ENCODE measurements around the gene PDCD7. TPM values are rescaled to one million over a fixed set of nuclear protein-coding genes. Genes with fewer than 3 reads are reported as not detected.
A peak's percentile ranks its signal among the peaks of the same experiment; 100 is the strongest.

PDCD7 gene
- total RNA-seq, 1 experiment from 2014 or later = 31.6 TPM

DNA sequence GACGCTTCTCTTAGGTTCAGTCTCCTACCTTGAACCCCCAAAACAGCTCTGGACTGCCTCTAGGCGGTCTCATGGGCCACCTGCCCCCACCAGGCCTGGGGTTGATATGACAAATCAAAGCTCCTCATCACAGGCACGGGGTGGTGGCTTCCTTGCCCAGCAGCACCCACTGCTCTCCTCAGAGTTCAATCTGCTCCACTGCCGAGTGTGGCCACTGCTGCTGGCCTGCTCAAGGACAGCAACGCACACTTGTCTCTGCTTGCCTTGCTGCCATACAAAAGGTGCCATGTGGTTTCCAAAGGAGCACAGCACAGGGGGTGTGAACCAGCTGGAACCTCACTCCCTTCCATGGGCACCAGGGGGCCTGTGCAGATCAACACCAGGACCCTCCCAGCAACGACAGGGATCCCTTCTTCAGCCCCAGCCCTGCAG is 46.9 kb downstream of the PDCD7 start:
- peak; percentile 65 for ATAC-seq
- intact Hi-C loops (cut with micrococcal nuclease) = loop anchor here (1.0 kb wide), 1 partner anchor 32 kb away; no protein-coding TSS in a partner anchor

DNA sequence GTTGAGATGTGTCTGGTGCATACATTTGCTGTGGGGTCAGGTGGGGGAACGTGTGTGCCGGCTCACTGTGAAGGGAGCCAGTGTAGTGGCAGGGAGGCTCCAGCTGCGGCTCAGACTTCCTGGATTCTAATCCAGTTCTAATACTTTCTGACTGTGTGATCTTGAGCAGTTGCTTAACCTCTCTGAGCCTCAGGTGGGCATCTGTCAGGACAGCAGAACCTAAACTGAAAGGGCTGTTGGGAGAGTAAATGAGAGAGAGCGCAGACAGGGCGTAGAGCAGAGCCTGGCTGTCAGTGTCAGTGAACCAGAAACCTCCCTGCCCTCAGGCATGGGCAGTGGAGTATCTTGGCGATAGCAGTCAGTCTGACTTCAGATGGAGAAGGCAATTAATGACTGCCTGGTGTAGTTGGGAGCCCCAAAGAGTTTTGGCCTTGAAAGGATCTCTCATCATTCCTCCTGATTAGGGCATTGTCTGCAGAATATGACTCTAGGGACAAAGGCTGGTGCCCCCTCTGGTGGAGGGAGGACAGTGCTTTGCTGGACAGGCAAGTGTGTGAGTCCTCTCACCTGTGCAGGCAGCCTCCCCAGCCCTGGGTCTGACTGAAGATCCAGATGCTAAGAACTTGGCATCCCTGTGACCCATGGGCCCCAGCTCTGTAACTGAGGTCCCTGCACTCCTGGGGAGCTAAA is 47.5 kb downstream of the PDCD7 start:
- no peaks in the 10 kb centered on the region for H3K9me2 ChIP-seq (ENCODE audit: insufficient read depth)
- H3K4me3 ChIP-seq (replicated peaks in 1 of 2; ENCODE audit: low read depth in 1 of 2, low read length in 2 of 2) = no peak overlapping the region
- POLR2A ChIA-PET = interaction anchor here (1.7 kb wide), 1 partner anchor 9 kb away, joined by 3 read pairs; no protein-coding TSS in a partner anchor
- H3K27ac ChIP-seq (ENCODE audit: low read depth, low read length) = no peak overlapping the region
- ATAC-seq = peak; percentile 91
- DNase-seq (ENCODE audit: low read depth, low spot score) = peak; percentile 49
- H2AFZ ChIP-seq (ENCODE audit: low read depth, low read length, poor library complexity, severe bottlenecking) = no peak overlapping the region
- TF ChIP-seq, protein P1, sequence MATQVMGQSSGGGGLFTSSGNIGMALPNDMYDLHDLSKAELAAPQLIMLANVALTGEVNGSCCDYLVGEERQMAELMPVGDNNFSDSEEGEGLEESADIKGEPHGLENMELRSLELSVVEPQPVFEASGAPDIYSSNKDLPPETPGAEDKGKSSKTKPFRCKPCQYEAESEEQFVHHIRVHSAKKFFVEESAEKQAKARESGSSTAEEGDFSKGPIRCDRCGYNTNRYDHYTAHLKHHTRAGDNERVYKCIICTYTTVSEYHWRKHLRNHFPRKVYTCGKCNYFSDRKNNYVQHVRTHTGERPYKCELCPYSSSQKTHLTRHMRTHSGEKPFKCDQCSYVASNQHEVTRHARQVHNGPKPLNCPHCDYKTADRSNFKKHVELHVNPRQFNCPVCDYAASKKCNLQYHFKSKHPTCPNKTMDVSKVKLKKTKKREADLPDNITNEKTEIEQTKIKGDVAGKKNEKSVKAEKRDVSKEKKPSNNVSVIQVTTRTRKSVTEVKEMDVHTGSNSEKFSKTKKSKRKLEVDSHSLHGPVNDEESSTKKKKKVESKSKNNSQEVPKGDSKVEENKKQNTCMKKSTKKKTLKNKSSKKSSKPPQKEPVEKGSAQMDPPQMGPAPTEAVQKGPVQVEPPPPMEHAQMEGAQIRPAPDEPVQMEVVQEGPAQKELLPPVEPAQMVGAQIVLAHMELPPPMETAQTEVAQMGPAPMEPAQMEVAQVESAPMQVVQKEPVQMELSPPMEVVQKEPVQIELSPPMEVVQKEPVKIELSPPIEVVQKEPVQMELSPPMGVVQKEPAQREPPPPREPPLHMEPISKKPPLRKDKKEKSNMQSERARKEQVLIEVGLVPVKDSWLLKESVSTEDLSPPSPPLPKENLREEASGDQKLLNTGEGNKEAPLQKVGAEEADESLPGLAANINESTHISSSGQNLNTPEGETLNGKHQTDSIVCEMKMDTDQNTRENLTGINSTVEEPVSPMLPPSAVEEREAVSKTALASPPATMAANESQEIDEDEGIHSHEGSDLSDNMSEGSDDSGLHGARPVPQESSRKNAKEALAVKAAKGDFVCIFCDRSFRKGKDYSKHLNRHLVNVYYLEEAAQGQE (IDR thresholded peaks at IDR 0.05; ENCODE audit: low read depth) = no peak
- no peak for TF ChIP-seq POLR2A (IDR thresholded peaks at IDR 0.05; ENCODE audit: borderline replicate concordance, extremely low read depth, insufficient read depth, insufficient read length)
- TF ChIP-seq, protein P2, sequence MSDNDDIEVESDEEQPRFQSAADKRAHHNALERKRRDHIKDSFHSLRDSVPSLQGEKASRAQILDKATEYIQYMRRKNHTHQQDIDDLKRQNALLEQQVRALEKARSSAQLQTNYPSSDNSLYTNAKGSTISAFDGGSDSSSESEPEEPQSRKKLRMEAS (IDR thresholded peaks at IDR 0.05) = no peak
- peak; percentile 70 for TF ChIP-seq RAD21 (IDR thresholded peaks at IDR 0.05; ENCODE audit: low read depth)
- TF ChIP-seq YY1 (IDR thresholded peaks at IDR 0.05; ENCODE audit: extremely low read depth, insufficient replicate concordance, low read depth, low read length) = no peak
- TF ChIP-seq, protein P3, sequence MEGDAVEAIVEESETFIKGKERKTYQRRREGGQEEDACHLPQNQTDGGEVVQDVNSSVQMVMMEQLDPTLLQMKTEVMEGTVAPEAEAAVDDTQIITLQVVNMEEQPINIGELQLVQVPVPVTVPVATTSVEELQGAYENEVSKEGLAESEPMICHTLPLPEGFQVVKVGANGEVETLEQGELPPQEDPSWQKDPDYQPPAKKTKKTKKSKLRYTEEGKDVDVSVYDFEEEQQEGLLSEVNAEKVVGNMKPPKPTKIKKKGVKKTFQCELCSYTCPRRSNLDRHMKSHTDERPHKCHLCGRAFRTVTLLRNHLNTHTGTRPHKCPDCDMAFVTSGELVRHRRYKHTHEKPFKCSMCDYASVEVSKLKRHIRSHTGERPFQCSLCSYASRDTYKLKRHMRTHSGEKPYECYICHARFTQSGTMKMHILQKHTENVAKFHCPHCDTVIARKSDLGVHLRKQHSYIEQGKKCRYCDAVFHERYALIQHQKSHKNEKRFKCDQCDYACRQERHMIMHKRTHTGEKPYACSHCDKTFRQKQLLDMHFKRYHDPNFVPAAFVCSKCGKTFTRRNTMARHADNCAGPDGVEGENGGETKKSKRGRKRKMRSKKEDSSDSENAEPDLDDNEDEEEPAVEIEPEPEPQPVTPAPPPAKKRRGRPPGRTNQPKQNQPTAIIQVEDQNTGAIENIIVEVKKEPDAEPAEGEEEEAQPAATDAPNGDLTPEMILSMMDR (IDR thresholded peaks at IDR 0.05 in 2 of 3, conservative IDR thresholded peaks at IDR 0.05 in 1 of 3; ENCODE audit: borderline replicate concordance in 1 of 3, insufficient read depth in 1 of 3, low read depth in 2 of 3, low read length in 2 of 3) = peak; percentile 66 to 84 (median 69)
- no peak for TF ChIP-seq SIN3A (IDR thresholded peaks at IDR 0.05; ENCODE audit: low read depth)
- no peak for TF ChIP-seq ELF1 (IDR thresholded peaks at IDR 0.05; ENCODE audit: borderline replicate concordance, low read depth)
- TF ChIP-seq TCF7L2 (IDR thresholded peaks at IDR 0.05; ENCODE audit: borderline replicate concordance, extremely low read depth, insufficient read depth, insufficient read length) = no peak
- H3K9ac ChIP-seq (ENCODE audit: low read length) = no peak overlapping the region
- H3K79me2 ChIP-seq (ENCODE audit: insufficient read depth, low read length) = no peaks in the 10 kb centered on the region
- no peaks in the 10 kb centered on the region for H4K20me1 ChIP-seq (ENCODE audit: insufficient read depth)
- CTCF ChIA-PET = interaction anchor here (0.8 to 2.0 kb wide), 6 partner anchors 9 to 52 kb away, joined by 3 to 7 read pairs (median 6); no protein-coding TSS in a partner anchor
- no TSS peak for BruUV-seq (replicated peaks)
- no peak overlapping the region for H3K4me2 ChIP-seq (ENCODE audit: low read length)
- intact Hi-C loops (cut with micrococcal nuclease) = loop anchor here (1.0 kb wide), 1 partner anchor 32 kb away; no protein-coding TSS in a partner anchor
- no peaks in the 10 kb centered on the region for H3K9me3 ChIP-seq (ENCODE audit: control insufficient read depth in 1 of 2, insufficient read depth in 1 of 2, low read depth in 1 of 2, low read length in 2 of 2)
- peaks cover 7% of the 10 kb centered on the region; the same call in 1 of the 2 replicates for H3K27me3 ChIP-seq (ENCODE audit: insufficient read depth, low read length)
- H3K36me3 ChIP-seq (ENCODE audit: control insufficient read depth in 1 of 2, insufficient read depth in 2 of 2, low read length in 2 of 2) = no peaks in the 10 kb centered on the region
- RAD21 ChIA-PET (ENCODE audit: low non-redundant PET in 1 of 2, low total read pairs in 2 of 2, uncharacterized antibody in 2 of 2, unreplicated experiment in 2 of 2) = no interaction called here
- H3K4me1 ChIP-seq (ENCODE audit: control insufficient read depth in 1 of 2, insufficient read depth in 2 of 2, low read length in 2 of 2) = peaks cover 0 to 5% of the 10 kb centered on the region in 2 experiments; a peak in 2 of 4 replicates

More for the DNA sequence above, 46.9 kb downstream of the PDCD7 start:
- H3K4me3 ChIP-seq (replicated peaks in 1 of 2; ENCODE audit: low read depth in 1 of 2, low read length in 2 of 2) = no peak overlapping the region
- no peak overlapping the region for H3K27ac ChIP-seq (ENCODE audit: low read depth, low read length)
- no peaks in the 10 kb centered on the region for H3K36me3 ChIP-seq (ENCODE audit: control insufficient read depth in 1 of 2, insufficient read depth in 2 of 2, low read length in 2 of 2)
- H2AFZ ChIP-seq (ENCODE audit: low read depth, low read length, poor library complexity, severe bottlenecking) = no peak overlapping the region
- no peaks in the 10 kb centered on the region for H3K9me2 ChIP-seq (ENCODE audit: insufficient read depth)
- no peak for DNase-seq (ENCODE audit: low read depth, low spot score)
- no peak overlapping the region for H3K4me2 ChIP-seq (ENCODE audit: low read length)
- CTCF ChIA-PET = interaction anchor here (0.8 to 2.0 kb wide), 7 partner anchors 8 to 53 kb away, joined by 3 to 7 read pairs (median 5); no protein-coding TSS in a partner anchor
- BruUV-seq (replicated peaks) = no TSS peak
- H3K79me2 ChIP-seq (ENCODE audit: insufficient read depth, low read length) = no peaks in the 10 kb centered on the region
- POLR2A ChIA-PET = interaction anchor here (1.7 kb wide), 1 partner anchor 9 kb away, joined by 3 read pairs; no protein-coding TSS in a partner anchor
- peaks cover 0 to 2% of the 10 kb centered on the region in 2 experiments; a peak in 2 of 4 replicates for H3K4me1 ChIP-seq (ENCODE audit: control insufficient read depth in 1 of 2, insufficient read depth in 2 of 2, low read length in 2 of 2)
- peaks cover 7% of the 10 kb centered on the region; the same call in 1 of the 2 replicates for H3K27me3 ChIP-seq (ENCODE audit: insufficient read depth, low read length)
- no peaks in the 10 kb centered on the region for H4K20me1 ChIP-seq (ENCODE audit: insufficient read depth)
- RAD21 ChIA-PET (ENCODE audit: low non-redundant PET in 1 of 2, low total read pairs in 2 of 2, uncharacterized antibody in 2 of 2, unreplicated experiment in 2 of 2) = no interaction called here
- H3K9ac ChIP-seq (ENCODE audit: low read length) = no peak overlapping the region
- H3K9me3 ChIP-seq (ENCODE audit: control insufficient read depth in 1 of 2, insufficient read depth in 1 of 2, low read depth in 1 of 2, low read length in 2 of 2) = no peaks in the 10 kb centered on the region
- TF ChIP-seq POLR2A (IDR thresholded peaks at IDR 0.05; ENCODE audit: borderline replicate concordance, extremely low read depth, insufficient read depth, insufficient read length) = no peak
